DND-41 (cell line): ENCODE results near the gene MFSD2B.
"Not testable (repeated sequence)": the region's sequence is repeated elsewhere in the genome, so short reads cannot be mapped to it uniquely, and the experiment has no call there.

ENCODE experiments used
- ATAC-seq: fragments of 200-7000 bp; cut with Tn5 transposase; 3 replicates; pipeline ENCODE4 v1.9.1; 2021; ENCODE audit warnings: low read depth; ENCODE audit not compliant: insufficient read depth
- DNase-seq: peaks from one replicate; pipeline ENCODE4 v3.0.0-alpha.2; 2020
- H2AFZ ChIP-seq: 2 replicates; pipeline ENCODE4 v1.6.0; 2012; ENCODE audit warnings: low read depth, low read length
- H3K27ac ChIP-seq: 2 replicates; pipeline ENCODE4 v1.5.1; 2012; ENCODE audit warnings: low read length, inconsistent platforms
- H3K27me3 ChIP-seq: fragments of 200-600 bp; sonication (generic); 2 replicates; pipeline ENCODE4 v1.6.0; 2012; ENCODE audit warnings: low read length, mild to moderate bottlenecking, inconsistent platforms; ENCODE audit not compliant: insufficient read depth, poor library complexity
- H3K36me3 ChIP-seq: 2 replicates; pipeline ENCODE4 v1.5.1; 2012; ENCODE audit warnings: low read length, inconsistent platforms; ENCODE audit not compliant: insufficient read depth
- H3K4me1 ChIP-seq: 2 replicates; pipeline ENCODE4 v1.5.1; 2012; ENCODE audit warnings: mild to moderate bottlenecking, low read length; ENCODE audit not compliant: insufficient read depth
- H3K4me2 ChIP-seq: 2 replicates; pipeline ENCODE4 v1.6.0; 2012; ENCODE audit warnings: mild to moderate bottlenecking, moderate library complexity, low read length, inconsistent platforms; ENCODE audit not compliant: insufficient read depth
- H3K4me3 ChIP-seq, 2 experiments: fragments of 200-600 bp in 1 of 2; shearing (Covaris generic) in 1 of 2; 2 replicates each; pipeline ENCODE4 v1.5.1; 2012 to 2016; ENCODE audit warnings: inconsistent platforms in 2 of 2, low read length in 2 of 2, mild to moderate bottlenecking in 2 of 2, low read depth in 1 of 2, moderate library complexity in 1 of 2
- H3K79me2 ChIP-seq: 2 replicates; pipeline ENCODE4 v1.6.0; 2012; ENCODE audit warnings: low read length, inconsistent platforms; ENCODE audit not compliant: insufficient read depth
- H3K9ac ChIP-seq: 2 replicates; pipeline ENCODE4 v1.6.0; 2012; ENCODE audit warnings: low read depth, mild to moderate bottlenecking, inconsistent platforms, low read length, moderate library complexity
- H3K9me3 ChIP-seq: 2 replicates; pipeline ENCODE4 v1.5.1; 2012; ENCODE audit warnings: low read length, moderate library complexity, mild to moderate bottlenecking, inconsistent platforms; ENCODE audit not compliant: insufficient read depth, severe bottlenecking
- H4K20me1 ChIP-seq: 2 replicates; pipeline ENCODE4 v1.6.0; 2012; ENCODE audit warnings: low read length; ENCODE audit not compliant: insufficient read depth
- EZH2 ChIP-seq: IDR thresholded peaks from 3 replicates; pipeline ENCODE4 v1.6.1; 2012; ENCODE audit warnings: borderline replicate concordance, low read depth, mild to moderate bottlenecking, moderate library complexity, low read length, inconsistent platforms; ENCODE audit not compliant: severe bottlenecking
- TF ChIP-seq, protein P1 (sequence below): IDR thresholded peaks from 2 replicates; pipeline ENCODE4 v1.5.1; 2012; ENCODE audit warnings: borderline replicate concordance, low read length, moderate library complexity, mild to moderate bottlenecking; ENCODE audit not compliant: poor library complexity, severe bottlenecking; ENCODE audit errors: extremely low read depth

Gene MFSD2B

DNA sequence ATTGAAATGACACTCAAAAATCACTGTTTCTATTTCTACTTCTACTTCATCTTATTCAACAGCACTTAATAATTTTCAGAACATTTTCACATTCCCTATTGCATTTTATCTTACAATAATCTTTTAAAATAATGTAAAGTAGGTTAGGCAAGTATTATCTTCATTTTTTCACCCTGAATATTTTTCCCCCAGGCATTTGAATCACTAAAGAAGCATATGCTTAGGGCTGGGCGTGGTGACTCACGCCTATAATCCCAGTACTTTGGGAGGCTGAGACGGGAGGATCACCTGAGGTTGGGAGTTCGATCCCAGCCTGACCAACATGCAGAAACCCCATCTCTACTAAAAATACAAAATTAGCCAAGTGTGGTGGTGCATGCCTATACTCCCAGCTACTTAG is 30.6 kb downstream of the MFSD2B start:
- Histone ChIP-seq H3K4me2 (no peak overlapping the region), H3K9ac (no peak overlapping the region), H3K27me3 (no peaks in the 10 kb centered on the region), H3K79me2 (peaks cover 79% of the 10 kb centered on the region), H2AFZ (no peak overlapping the region), H4K20me1 (peaks cover 6% of the 10 kb centered on the region; the same call in 1 of the 2 replicates), H3K9me3 (no peaks in the 10 kb centered on the region), H3K36me3 (peaks cover 33% of the 10 kb centered on the region), H3K4me3 (no peak overlapping the region), H3K4me1 (peaks cover 19% of the 10 kb centered on the region), H3K27ac (no peak overlapping the region)
- TF ChIP-seq EZH2, result no peak
- TF ChIP-seq, protein P1, sequence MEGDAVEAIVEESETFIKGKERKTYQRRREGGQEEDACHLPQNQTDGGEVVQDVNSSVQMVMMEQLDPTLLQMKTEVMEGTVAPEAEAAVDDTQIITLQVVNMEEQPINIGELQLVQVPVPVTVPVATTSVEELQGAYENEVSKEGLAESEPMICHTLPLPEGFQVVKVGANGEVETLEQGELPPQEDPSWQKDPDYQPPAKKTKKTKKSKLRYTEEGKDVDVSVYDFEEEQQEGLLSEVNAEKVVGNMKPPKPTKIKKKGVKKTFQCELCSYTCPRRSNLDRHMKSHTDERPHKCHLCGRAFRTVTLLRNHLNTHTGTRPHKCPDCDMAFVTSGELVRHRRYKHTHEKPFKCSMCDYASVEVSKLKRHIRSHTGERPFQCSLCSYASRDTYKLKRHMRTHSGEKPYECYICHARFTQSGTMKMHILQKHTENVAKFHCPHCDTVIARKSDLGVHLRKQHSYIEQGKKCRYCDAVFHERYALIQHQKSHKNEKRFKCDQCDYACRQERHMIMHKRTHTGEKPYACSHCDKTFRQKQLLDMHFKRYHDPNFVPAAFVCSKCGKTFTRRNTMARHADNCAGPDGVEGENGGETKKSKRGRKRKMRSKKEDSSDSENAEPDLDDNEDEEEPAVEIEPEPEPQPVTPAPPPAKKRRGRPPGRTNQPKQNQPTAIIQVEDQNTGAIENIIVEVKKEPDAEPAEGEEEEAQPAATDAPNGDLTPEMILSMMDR, result no peak
- no peak for DNase-seq
- ATAC-seq, result no peak

DNA sequence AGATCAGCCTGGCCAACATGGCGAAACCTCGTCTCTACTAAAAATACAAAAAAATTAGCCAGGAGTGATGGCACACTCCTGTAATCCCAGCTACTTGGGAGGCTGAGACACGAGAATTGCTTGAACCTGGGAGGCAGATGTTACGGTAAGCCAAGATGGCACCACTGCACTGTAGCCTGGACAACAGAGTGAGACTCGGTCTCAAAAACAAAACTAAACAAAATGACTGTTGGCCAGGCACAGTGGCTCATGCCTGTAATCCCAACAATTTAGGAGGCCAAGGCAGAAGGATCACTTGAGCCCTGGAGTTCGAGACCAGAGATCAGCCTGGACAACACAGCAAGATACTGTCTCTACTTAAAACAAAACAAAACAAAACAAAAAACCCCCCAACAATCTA is 33.2 kb downstream of the MFSD2B start:
- not testable (repeated sequence) for ATAC-seq, H2AFZ ChIP-seq, H3K27me3 ChIP-seq, H4K20me1 ChIP-seq, DNase-seq, H3K4me3 ChIP-seq, H3K9me3 ChIP-seq, H3K9ac ChIP-seq, H3K4me2 ChIP-seq, H3K27ac ChIP-seq
- H3K36me3 ChIP-seq, result peaks cover 13% of the 10 kb centered on the region
- H3K4me1 ChIP-seq, result peaks cover 22% of the 10 kb centered on the region
- peaks cover 74% of the 10 kb centered on the region for H3K79me2 ChIP-seq

DNA sequence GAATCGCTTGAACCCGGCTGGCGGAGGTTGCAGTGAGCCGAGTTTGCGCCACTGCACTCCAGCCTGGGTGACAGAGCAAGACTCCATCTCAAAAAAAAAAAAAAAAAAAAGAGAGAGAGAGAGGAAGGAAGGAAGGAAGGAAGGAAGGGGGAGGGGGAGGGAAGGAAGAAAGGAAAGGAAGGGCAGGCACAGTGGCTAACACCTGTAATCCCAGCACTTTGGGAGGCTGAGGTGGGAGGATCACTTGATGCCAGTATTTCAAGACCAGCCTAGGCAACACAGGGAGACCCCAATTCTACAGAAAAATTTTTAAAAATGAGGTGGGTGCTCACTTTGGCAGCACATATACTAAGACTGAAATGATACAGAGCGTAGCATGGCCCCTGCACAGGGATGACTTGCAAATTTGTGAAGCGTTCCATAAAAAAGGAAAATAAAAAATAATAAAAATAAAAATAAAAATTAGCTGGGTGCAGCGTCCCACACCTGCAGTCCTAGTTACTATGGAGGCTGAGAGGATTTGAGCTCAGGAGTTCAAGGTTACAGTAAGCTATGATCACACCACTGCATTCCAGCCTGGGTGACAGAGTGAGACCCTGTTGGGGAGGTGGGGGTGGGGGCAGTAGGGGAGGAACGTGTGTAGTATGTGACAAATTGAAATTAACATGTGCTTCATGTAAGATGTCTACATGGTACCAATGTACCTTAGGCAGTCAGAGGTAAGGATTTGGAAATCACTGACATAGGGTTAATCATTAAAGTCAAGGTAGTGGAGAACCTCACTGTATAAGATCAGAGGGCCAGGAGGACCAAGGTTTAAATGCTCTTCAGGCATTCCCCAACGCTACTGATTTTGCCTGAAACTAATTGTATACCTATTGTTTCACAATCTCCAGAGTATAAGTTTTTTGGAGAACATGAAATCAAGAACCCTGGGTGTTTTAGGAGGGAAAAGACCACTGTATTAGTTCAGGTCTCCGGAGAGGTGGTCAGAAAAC is 35.9 kb downstream of the MFSD2B start:
- no peaks in the 10 kb centered on the region for H3K36me3 ChIP-seq
- H3K4me1 ChIP-seq, result peaks cover 29% of the 10 kb centered on the region
- ATAC-seq, result no peak
- H2AFZ ChIP-seq, result no peak overlapping the region
- peak overlapping the region; percentile 71 for H3K9ac ChIP-seq
- no peak overlapping the region for H3K27ac ChIP-seq
- H3K4me3 ChIP-seq, result peak overlapping the region; percentile 85 to 88
- H3K79me2 ChIP-seq, result peaks cover 54% of the 10 kb centered on the region
- peaks cover 3% of the 10 kb centered on the region; the same call in 1 of the 2 replicates for H4K20me1 ChIP-seq
- TF ChIP-seq EZH2, result no peak
- TF ChIP-seq, protein P1, result no peak
- H3K27me3 ChIP-seq, result no peaks in the 10 kb centered on the region
- H3K9me3 ChIP-seq, result no peaks in the 10 kb centered on the region
- H3K4me2 ChIP-seq, result peak overlapping the region; percentile 72
- no peak for DNase-seq

DNA sequence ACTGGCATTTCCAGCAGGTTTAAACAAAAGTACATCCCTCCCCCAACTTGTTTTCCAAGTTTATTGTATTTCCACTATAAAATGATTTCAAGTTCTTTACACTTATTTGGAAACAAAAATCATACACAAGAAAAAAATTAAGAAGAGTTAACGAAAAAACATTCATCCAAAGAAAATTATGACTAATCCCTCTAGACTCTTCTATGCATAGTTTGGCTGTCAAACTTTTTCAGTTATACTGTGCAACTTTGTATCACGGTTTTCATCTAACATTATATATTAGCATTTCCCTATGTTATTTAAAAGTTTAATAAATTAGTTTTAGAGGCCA is 36.7 kb downstream of the MFSD2B start:
- Histone ChIP-seq H3K9ac (peak overlapping the region; percentile 71), H3K4me2 (peak overlapping the region; percentile 72), H3K27me3 (no peaks in the 10 kb centered on the region), H3K9me3 (no peaks in the 10 kb centered on the region), H2AFZ (peak overlapping the region; percentile 90), H3K4me1 (peaks cover 29% of the 10 kb centered on the region), H3K4me3 (peak overlapping the region; percentile 85 to 88), H3K36me3 (no peaks in the 10 kb centered on the region), H3K27ac (peak overlapping the region; percentile 82), H3K79me2 (peaks cover 47% of the 10 kb centered on the region), H4K20me1 (0 out of 2 replicates have a peak, but pooled peaks cover 3% of the 10 kb centered on the region)
- ATAC-seq (no peak), DNase-seq (no peak)
- TF ChIP-seq, protein P1, result no peak
- TF ChIP-seq EZH2, result no peak
